ENCODE data around the gene CDCA4. TPM values are rescaled to one million over a fixed set of nuclear protein-coding genes. Genes with fewer than 3 reads are reported as not detected.

CDCA4 gene
- total RNA-seq, 1 donor from 2014 or later: 15.2 TPM

DNA sequence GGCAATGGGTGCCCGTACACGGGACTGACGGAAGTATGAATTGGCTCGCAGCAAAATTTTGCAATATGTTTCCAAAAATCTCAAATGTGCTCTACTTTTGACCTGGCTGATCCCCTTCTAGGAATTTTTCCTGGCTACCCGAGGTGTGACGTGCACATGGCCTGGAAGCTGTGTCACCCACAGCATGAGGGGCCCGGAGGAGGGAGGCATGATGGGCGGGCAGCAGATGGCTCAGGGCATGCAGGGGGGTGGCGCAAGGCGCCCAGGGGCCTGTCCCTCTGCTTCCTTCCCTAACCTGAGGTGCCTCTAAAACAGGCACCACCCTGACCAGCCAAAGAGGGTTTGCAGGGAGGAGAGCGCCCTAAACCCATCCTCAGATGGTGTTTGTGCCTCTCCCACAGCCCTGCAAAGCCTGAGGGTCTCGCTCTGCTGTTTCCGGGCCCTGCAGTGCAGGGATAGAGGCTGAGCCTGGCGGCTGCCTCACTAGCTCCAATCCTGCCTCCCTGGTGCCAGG is 37.7 kb upstream of the CDCA4 start:
- Histone ChIP-seq H3K4me3 (no peak overlapping the region), H3K9me3 (no peaks in the 10 kb centered on the region), H3K36me3 (no peaks in the 10 kb centered on the region), H3K4me1 (peaks cover 16% of the 10 kb centered on the region), H3K27me3 (no peaks in the 10 kb centered on the region), H3K27ac (no peak overlapping the region)
- DNase-seq (ENCODE audit: extremely low spot score in 2 of 2): no peak
- TF ChIP-seq POLR2AphosphoS5 (IDR thresholded peaks at IDR 0.05; ENCODE audit: insufficient read depth in 1 of 2, low read depth in 1 of 2): no peak
- TF ChIP-seq, protein P1, sequence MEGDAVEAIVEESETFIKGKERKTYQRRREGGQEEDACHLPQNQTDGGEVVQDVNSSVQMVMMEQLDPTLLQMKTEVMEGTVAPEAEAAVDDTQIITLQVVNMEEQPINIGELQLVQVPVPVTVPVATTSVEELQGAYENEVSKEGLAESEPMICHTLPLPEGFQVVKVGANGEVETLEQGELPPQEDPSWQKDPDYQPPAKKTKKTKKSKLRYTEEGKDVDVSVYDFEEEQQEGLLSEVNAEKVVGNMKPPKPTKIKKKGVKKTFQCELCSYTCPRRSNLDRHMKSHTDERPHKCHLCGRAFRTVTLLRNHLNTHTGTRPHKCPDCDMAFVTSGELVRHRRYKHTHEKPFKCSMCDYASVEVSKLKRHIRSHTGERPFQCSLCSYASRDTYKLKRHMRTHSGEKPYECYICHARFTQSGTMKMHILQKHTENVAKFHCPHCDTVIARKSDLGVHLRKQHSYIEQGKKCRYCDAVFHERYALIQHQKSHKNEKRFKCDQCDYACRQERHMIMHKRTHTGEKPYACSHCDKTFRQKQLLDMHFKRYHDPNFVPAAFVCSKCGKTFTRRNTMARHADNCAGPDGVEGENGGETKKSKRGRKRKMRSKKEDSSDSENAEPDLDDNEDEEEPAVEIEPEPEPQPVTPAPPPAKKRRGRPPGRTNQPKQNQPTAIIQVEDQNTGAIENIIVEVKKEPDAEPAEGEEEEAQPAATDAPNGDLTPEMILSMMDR (IDR thresholded peaks at IDR 0.05): no peak
- no peak for TF ChIP-seq POLR2A (IDR thresholded peaks at IDR 0.05)
- intact Hi-C loops (cut with DNase I): no loop called here

GRCh38 chr14:105056303-105056831 is 35.5 kb upstream of the CDCA4 start:
- intact Hi-C loops (cut with DNase I): no loop called here
- TF ChIP-seq POLR2A (IDR thresholded peaks at IDR 0.05) (no peak), POLR2AphosphoS5 (IDR thresholded peaks at IDR 0.05; ENCODE audit: insufficient read depth in 1 of 2, low read depth in 1 of 2) (no peak)
- TF ChIP-seq, protein P1 (IDR thresholded peaks at IDR 0.05): no peak

GRCh38 chr14:105055736-105056302 is 34.9 kb upstream of the CDCA4 start:
- TF ChIP-seq POLR2A (IDR thresholded peaks at IDR 0.05) (no peak), POLR2AphosphoS5 (IDR thresholded peaks at IDR 0.05; ENCODE audit: insufficient read depth in 1 of 2, low read depth in 1 of 2) (no peak)
- TF ChIP-seq, protein P1 (IDR thresholded peaks at IDR 0.05): no peak
- intact Hi-C loops (cut with DNase I): no loop called here
- Histone ChIP-seq H3K36me3 (no peaks in the 10 kb centered on the region), H3K4me1 (peaks cover 16% of the 10 kb centered on the region), H3K4me3 (no peak overlapping the region), H3K27me3 (no peaks in the 10 kb centered on the region), H3K27ac (no peak overlapping the region), H3K9me3 (no peaks in the 10 kb centered on the region)
- DNase-seq (ENCODE audit: extremely low spot score in 2 of 2): no peak

More at GRCh38 chr14:105056303-105056831, 35.5 kb upstream of the CDCA4 start:
- H3K36me3 ChIP-seq: no peaks in the 10 kb centered on the region
- no peak overlapping the region for H3K27ac ChIP-seq
- no peaks in the 10 kb centered on the region for H3K9me3 ChIP-seq
- H3K4me1 ChIP-seq: peaks cover 16% of the 10 kb centered on the region
- H3K4me3 ChIP-seq: no peak overlapping the region
- H3K27me3 ChIP-seq: no peaks in the 10 kb centered on the region
- DNase-seq (ENCODE audit: extremely low spot score in 2 of 2): no peak

- no peaks in the 10 kb centered on the region for H3K36me3 ChIP-seq
- TF ChIP-seq, protein P1 (IDR thresholded peaks at IDR 0.05): no peak
- no peak for TF ChIP-seq POLR2AphosphoS5 (IDR thresholded peaks at IDR 0.05; ENCODE audit: insufficient read depth in 1 of 2, low read depth in 1 of 2)
- no peak for TF ChIP-seq POLR2A (IDR thresholded peaks at IDR 0.05)
- H3K9me3 ChIP-seq: no peaks in the 10 kb centered on the region
- H3K4me1 ChIP-seq: peaks cover 16% of the 10 kb centered on the region
- H3K4me3 ChIP-seq: no peak overlapping the region
- no peak overlapping the region for H3K27ac ChIP-seq
- no peaks in the 10 kb centered on the region for H3K27me3 ChIP-seq
- DNase-seq (ENCODE audit: extremely low spot score in 2 of 2): no peak
- intact Hi-C loops (cut with DNase I): no loop called here
Observed at GRCh38 chr14:105055334-105055733, 34.5 kb upstream of the CDCA4 start.

DNA sequence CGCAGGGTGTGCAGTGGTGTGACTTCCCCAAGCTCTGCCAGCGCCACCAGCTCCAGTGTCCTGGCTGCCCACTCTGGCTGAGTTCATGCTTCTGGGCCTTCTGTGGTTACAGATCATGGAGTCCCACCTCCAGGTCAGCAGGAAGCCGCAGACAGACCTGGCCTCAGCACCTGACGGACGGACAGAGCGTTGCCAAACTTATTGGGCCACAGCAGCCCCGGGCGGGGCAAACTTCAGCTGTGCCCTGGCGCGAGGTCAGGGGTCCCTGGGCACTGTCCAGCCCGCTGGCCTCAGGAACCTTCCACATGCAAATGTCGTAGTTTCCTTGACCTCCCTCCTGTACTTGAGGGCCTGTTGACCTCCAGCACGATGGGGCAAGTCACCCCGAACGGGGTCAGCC is 33.1 kb upstream of the CDCA4 start:
- H3K9me3 ChIP-seq: no peaks in the 10 kb centered on the region
- H3K4me1 ChIP-seq: peaks cover 3% of the 10 kb centered on the region
- no peaks in the 10 kb centered on the region for H3K27me3 ChIP-seq
- no peak overlapping the region for H3K27ac ChIP-seq
- no peak overlapping the region for H3K4me3 ChIP-seq
- no peaks in the 10 kb centered on the region for H3K36me3 ChIP-seq
- no peak for DNase-seq (ENCODE audit: extremely low spot score in 2 of 2)
- intact Hi-C loops (cut with DNase I): no loop called here
- TF ChIP-seq POLR2AphosphoS5 (IDR thresholded peaks at IDR 0.05; ENCODE audit: insufficient read depth in 1 of 2, low read depth in 1 of 2): no peak
- TF ChIP-seq, protein P1 (IDR thresholded peaks at IDR 0.05): no peak
- TF ChIP-seq POLR2A (IDR thresholded peaks at IDR 0.05): no peak

Measured in vagina (tissue), 2 donors.